Fibroblast of skin of back (primary cell): ENCODE results near the gene IL6ST.
A peak's percentile ranks its signal among the peaks of the same experiment; 100 is the strongest.
"Not testable (repeated sequence)": the region's sequence is repeated elsewhere in the genome, so short reads cannot be mapped to it uniquely, and the experiment has no call there.

Source experiments
- DNase-seq: peaks from one replicate; pipeline ENCODE4 v3.0.0-alpha.2; 2013

IL6ST gene

DNA sequence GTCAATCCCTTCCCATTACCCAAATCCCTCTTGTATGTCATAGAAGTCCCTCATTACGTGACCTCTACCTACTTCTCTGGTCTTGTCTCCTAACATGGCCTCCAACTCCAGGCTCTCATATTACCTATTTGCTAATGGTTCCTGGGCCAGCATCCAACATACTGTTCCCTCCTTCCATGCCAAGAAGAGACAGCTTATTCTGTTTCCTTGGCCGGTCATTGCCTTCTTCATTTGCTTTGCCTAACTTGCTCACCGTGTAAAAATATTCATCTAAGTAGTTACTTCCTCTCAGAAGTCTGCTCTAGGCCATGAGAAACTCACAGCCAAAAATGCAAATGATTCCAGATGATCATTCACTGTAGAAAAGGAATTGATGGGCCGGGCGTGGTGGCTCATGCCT, 8.9 kb upstream of the IL6ST start:
- DNase-seq: no peak

- peak; percentile 61 for DNase-seq
Observed at GRCh38 chr5:56003179-56003578, 8.4 kb upstream of the IL6ST start.

DNA sequence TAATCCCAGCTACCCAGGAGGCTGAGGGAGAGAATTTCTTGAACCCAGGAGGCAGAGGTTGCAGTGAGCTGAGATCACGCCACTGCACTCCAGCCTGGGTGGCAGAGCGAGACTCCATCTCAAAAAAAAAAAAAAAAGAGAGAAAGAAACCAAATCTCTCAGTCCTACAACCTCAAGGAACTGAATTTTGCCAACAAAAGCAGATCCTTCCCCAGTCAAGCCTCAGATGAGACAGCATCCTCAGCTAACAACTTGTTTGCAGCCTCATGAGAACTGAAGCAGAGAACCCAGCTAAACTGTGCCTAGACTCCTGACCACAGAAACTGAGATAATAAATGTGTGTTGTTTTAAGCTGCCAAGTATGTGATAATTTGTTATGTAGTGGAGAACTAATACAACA, 7.5 kb upstream of the IL6ST start:
- DNase-seq: no peak

GRCh38 chr5:56000221-56000620, 5.5 kb upstream of the IL6ST start:
- not testable (repeated sequence) for DNase-seq

GRCh38 chr5:55998966-55999365, 4.2 kb upstream of the IL6ST start:
- peak; percentile 67 for DNase-seq

- peak; percentile 59 for DNase-seq
Observed at GRCh38 chr5:55997742-55998351, 3.1 kb upstream of the IL6ST start.

DNA sequence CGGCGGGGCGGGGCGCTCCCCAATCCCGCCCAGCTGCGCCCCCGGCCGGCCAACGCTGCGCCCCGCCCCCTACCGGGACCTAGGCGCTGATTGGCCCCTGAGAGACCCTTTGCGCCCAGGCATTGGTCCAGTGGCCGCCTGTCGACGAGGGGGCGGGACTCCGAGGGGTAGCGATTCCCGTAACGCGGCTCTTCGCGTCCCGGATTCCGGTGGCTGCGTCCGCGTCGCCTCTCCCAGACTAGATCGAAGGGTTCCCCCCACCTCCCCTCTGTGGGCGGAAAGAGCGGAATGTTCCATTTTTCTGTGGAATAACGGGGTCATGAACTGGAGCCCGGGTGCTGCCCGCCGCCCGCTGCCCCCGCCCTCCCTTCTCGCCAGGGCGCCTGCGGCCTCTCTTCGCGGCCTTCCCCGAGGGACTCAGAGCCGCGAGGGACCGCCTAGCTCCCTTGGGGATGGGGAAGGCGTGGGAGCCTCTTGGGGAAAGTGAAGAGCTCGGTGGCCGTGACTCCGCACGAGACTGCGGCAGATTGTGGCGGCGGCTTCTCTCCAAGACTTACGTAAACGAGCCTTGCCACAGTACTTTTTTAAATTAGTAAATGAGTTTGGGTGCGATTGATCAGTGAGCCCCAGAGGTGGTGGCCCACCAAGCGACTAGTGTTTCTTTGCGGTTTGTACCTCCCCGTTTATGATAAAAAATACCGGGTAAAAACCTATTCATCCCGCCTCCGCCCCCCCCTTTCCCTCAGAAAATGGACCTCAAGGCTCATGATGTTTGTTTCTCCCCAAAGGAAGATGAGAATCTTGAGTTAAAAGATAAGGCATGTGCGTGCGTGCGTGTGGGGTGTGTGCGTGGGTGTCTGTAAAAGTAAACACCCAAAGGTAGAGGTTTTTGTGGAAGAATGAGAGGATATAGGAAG, 493 bp upstream of the IL6ST start:
- DNase-seq: peak; percentile 97

DNA sequence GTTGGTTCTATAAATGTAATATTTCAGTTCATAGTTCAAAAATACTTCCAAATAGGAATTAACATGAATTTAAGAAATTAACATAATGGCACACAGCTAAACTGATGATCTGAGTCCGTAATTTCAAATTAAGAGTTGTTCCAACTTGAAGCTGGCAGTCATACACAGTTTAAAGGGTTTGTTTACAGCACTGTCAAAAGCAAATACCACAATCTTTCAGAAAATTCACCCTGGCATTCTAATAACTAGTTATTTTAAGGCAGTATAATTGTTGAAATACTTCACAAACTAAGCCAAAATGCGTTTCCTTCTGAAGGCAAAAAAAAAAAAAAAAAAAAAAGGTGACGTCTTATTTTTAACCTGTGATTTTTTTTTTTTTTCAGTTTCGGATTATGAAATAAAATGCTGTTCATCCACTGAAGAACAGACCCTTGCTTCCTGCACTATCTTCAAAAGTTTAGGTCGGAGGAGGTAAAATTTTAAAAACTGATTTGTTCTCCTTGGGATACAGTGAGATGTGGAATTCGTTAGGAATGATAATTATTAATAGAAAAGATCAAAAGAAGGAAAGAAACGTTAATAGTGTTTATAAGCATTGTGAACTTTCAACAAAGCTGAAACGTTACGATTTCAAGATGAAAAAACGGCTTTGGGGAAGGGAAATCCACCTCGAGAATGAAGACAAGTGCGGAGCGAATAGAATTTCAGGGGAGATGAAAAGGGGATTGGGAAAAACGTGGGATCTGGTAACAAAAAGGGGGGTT, 850 bp downstream of the IL6ST start:
- DNase-seq: no peak

GRCh38 chr5:55993013-55993412, 1.8 kb downstream of the IL6ST start:
- DNase-seq: no peak

DNA sequence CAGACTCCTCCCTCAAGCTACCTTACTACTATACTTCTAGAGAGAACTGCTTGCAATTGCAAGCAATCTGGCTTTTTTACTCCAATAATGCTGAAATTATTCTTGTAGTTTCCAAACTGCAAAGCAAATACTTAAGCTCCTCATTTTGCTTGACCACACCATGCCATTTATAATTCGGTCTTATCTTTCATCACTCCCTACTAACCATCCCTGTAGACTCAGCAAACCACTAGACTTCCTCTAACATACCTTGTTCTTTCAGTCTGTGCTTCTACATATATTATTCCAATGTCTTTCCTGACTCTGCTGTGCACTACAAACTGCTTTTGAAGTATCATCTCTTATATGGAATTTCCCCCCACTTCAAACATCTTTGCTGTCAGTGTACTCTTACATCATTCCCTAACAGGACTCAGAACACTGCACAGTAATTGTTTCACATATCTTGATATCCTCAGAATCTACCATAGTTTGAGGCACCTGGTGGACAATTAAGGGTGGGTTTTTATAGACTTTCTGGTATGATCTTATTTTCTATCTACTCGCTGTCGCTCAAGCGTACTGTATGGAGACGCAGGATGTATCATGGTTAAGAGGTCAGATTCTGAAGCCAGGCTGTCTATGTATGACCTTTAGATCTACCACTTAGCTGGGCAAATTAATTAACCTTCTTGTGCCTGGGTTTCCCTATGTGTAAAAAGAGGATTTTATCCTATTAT, 2.8 kb downstream of the IL6ST start:
- no peak for DNase-seq

DNA sequence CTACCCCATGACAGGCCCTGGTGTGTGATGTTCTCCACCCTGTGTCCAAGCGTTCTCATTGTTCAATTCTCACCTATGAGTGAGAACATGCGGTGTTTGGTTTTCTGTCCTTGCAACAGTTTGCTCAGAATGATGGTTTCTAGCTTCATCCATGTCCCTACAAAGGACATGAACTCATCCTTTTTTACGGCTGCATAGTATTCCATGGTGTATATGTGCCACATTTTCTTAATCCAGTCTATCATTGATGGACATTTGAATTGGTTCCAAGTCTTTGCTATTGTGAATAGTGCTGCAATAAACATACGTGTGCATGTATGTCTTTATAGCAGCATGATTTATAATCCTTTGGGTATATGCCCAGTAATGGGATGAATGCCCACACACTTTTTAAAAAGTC, 3.9 kb downstream of the IL6ST start:
- not testable (repeated sequence) for DNase-seq

DNA sequence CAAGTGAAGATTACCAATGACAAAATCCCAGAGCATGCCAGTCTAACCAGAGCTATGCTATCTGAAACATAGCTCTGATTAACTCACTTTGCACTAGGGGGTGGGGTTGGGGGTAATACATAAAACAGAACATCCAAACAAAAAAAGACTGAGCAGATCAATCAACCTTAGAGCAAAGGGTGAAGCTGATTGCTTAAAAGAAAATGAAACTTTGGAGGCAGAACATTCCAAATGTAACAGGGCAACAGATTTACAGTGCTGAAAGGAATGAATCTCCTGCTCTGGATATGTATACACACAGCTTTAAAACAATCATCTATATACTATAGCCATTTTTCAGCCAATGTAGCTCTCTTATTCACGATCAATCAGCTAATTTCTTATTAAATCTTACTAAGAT, 4.9 kb downstream of the IL6ST start:
- no peak for DNase-seq

DNA sequence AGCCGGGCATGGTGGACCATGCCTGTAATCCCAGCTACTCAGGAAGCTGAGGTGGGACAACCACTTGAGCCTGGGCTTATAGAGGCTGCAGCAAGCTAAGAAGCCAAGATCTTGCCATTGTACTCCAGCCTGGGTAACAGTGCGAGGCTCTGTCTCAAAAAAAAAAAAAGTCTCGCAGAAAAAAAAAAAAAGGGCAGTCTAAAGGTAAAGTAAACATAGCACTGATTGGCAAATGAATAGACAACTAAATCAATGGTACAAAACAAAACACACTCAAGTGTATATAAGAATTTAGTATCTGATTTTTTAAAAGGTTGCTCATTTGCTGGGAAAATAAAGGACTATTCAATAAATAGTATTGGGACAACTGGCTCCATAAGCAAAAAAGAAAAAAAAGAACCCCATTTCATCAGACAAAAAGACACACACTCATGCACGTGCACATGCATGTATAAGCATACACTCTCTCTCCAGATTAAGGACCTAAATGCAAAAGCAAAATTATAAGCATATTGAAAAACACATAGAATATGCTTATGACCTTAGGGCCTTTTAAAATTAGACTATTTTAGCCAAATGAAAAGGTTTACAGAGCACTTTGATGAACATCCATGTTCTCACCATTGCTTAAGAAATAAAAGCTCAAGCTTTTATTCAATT, 5.7 kb downstream of the IL6ST start:
- DNase-seq: no peak

- DNase-seq: not testable (repeated sequence)
Observed at GRCh38 chr5:55988428-55988827, 6.3 kb downstream of the IL6ST start.

DNA sequence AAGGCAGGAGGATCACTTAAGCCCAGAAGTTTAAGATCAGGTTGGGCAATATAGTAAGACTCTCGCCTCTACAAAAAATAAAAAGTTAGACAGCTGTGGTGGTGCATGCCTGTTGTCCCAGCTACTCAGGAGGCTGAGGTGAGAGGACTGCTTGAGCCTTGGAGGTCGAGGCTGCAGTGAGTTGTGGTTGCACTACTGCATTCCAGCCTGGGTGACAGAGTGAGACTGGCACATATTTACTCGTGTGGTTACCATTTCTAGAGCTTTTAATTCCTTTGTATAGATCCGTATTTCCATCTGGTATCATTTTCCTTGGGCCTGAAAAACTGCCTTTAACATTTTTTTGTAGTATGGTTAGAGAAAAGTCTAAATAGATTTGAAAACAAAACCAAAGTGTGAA, 7.8 kb downstream of the IL6ST start:
- DNase-seq: no peak

- DNase-seq: no peak
Observed at GRCh38 chr5:55985181-55985580, 9.6 kb downstream of the IL6ST start.

- DNase-seq: no peak
Observed at GRCh38 chr5:55983986-55984385, 10.8 kb downstream of the IL6ST start.

- DNase-seq: no peak
Observed at GRCh38 chr5:55982957-55983381, 11.8 kb downstream of the IL6ST start.

GRCh38 chr5:55973296-55973695, 21.5 kb downstream of the IL6ST start:
- DNase-seq: no peak

DNA sequence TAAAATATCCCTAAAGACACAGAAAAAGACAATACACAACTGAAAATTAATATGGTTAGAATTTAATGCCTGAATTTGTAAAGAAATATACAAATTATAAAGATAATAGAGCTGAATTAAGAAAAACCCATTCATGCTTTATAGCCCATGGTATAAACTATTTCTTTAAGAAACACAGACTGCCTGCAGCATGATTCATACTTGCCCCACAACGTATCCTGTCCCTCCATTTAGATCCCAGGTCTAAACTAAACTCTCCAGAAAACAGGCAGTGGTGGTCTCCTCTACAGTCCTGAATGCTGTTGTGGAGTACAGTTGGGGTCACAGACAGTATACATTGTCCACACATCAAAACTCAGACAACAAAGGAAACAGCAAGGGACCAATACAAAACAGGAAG, 24.8 kb downstream of the IL6ST start:
- peak; percentile 50 for DNase-seq

DNA sequence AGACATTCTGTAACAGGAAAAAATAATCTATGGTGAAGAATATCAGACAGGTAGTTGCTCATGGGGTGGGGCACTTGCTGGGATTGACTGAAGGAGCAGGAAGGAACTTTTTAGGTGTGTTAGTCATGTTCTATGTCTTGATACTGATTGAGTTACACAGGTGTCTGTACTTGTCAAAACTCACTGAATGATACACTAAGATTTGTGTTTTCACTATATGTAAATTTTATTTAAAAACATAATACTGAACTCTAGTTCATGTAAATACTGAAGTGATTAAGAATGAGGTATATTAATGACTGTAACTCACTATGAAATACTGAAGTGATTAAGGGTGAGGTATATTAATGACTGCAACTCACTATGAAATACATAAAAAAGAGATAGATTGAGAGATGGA, 28.5 kb downstream of the IL6ST start:
- no peak for DNase-seq

GRCh38 chr5:55965525-55965924, 29.2 kb downstream of the IL6ST start:
- no peak for DNase-seq
